Nucleus accumbens (tissue), 56 donors: ENCODE measurements around the gene ASB9.

Source experiments
- DNase-seq, 56 donors: peaks; one replicate each; lab custom pipeline; 2025; lab: John Stamatoyannopoulos, UW

The ASB9 gene

DNA sequence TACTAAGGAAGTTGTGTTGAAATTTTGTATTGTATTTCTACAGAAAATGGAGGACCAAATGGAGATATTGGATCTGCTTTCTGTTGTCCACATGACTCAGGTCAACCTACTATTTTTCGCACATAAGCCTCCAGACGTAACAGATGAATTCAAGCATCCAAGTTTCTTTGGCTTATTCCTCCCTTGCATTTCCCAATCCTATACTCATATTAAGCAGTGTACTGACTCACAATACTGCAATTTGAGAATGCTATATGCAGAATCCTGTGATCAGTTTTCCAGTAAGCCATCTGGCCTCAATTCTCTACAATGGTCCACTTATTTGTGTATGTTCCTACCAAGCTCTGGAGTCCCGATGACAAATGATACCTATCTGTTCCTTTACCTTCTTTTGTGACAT lies 75.7 kb downstream of the ASB9 start:
- no peak for DNase-seq
